GM12878 (cell line): ENCODE measurements around the gene HVCN1. TPM values are rescaled to one million over a fixed set of nuclear protein-coding genes. Genes with fewer than 3 reads are reported as not detected.

Experiments used
- ATAC-seq: fragments of 200-7000 bp; cut with Tn5 transposase; 3 replicates; pipeline ENCODE4 v1.9.1; 2020; ENCODE audit warnings: mild to moderate bottlenecking, moderate library complexity
- BruUV-seq: library from RNA; stranded (reverse); fragments of 400-500 nt; replicated peaks from 2 replicates; lab custom pipeline; 2021; lab: Mats Ljungman, UMichigan
- CTCF ChIA-PET: fragments of 300-600 bp; sonication (Branson Sonifier 250); formaldehyde crosslinking; extraction: SDS; loops from one replicate; lab custom pipeline; 2021; ENCODE audit warnings: inconsistent platforms; lab: Yijun Ruan, JAX
- POLR2A ChIA-PET: fragments of 350-600 bp; formaldehyde crosslinking; extraction: SDS; loops from one replicate; lab custom pipeline; 2021; ENCODE audit warnings: inconsistent platforms; lab: Charles Lee
- RAD21 ChIA-PET: fragments of 300-600 bp; sonication (Branson Sonifier 250); formaldehyde crosslinking; loops from one replicate; lab custom pipeline; 2023; ENCODE audit warnings: antibody characterized with exemption; ENCODE audit not compliant: unreplicated experiment; lab: Charles Lee
- SMC1A ChIA-PET: fragments of 300-600 bp; sonication (Branson Sonifier 250); formaldehyde crosslinking; loops from one replicate; lab custom pipeline; 2023; ENCODE audit not compliant: unreplicated experiment, uncharacterized antibody; lab: Charles Lee
- DNase-seq: peaks from one replicate; pipeline ENCODE4 v3.0.0-alpha.2; 2011; ENCODE audit warnings: low read depth, low spot score
- FAIRE-seq: peaks from 3 replicates; lab custom pipeline; 2011; peaks lifted over from hg19 to GRCh38; lab: Jason Lieb, UNC
- H2AFZ ChIP-seq: 2 replicates; pipeline ENCODE4 v1.6.0; 2011; ENCODE audit warnings: low read depth, low read length, control low read depth; ENCODE audit not compliant: control insufficient read depth
- H3K27ac ChIP-seq: 2 replicates; pipeline ENCODE4 v1.5.1; 2011; ENCODE audit warnings: control low read depth; ENCODE audit not compliant: control insufficient read depth, insufficient read depth
- H3K27me3 ChIP-seq, 2 experiments: replicated peaks in 1 of 2; 2 replicates each; pipeline versions ENCODE4 v1.6.0 to v1.6.1; 2011; ENCODE audit warnings: low read length in 1 of 2; ENCODE audit not compliant: control insufficient read depth in 2 of 2, insufficient read depth in 2 of 2
- H3K36me3 ChIP-seq, 2 experiments: 2 replicates each; pipeline ENCODE4 v1.5.1; 2011; ENCODE audit warnings: low read length in 1 of 2; ENCODE audit not compliant: control insufficient read depth in 2 of 2, insufficient read depth in 2 of 2
- H3K4me1 ChIP-seq: 2 replicates; pipeline ENCODE4 v1.6.1; 2011; ENCODE audit warnings: mild to moderate bottlenecking, low read length, moderate library complexity, mixed read lengths; ENCODE audit not compliant: control insufficient read depth, insufficient read depth
- H3K4me2 ChIP-seq: 2 replicates; pipeline ENCODE4 v1.6.0; 2011; ENCODE audit warnings: control low read depth; ENCODE audit not compliant: control insufficient read depth, insufficient read depth
- H3K4me3 ChIP-seq: fragments of 200-600 bp; sonication (generic); 2 replicates; pipeline ENCODE4 v1.5.1; 2016
- H3K79me2 ChIP-seq: 2 replicates; pipeline ENCODE4 v1.6.0; 2011; ENCODE audit warnings: low read length; ENCODE audit not compliant: control insufficient read depth, insufficient read depth
- H3K9ac ChIP-seq: 2 replicates; pipeline ENCODE4 v1.8.0; 2011; ENCODE audit warnings: low read length, control low read depth, mixed read lengths; ENCODE audit not compliant: control insufficient read depth, insufficient read depth
- H3K9me3 ChIP-seq: replicated peaks from 3 replicates; pipeline ENCODE4 v1.5.1; 2011; ENCODE audit warnings: mild to moderate bottlenecking, low read length; ENCODE audit not compliant: control insufficient read depth, insufficient read depth
- H4K20me1 ChIP-seq: 2 replicates; pipeline ENCODE4 v1.6.0; 2011; ENCODE audit not compliant: control insufficient read depth, insufficient read depth
- ASH2L ChIP-seq: fragments of 300-600, 200-600 bp; sonication (generic); IDR thresholded peaks from 2 replicates; pipeline ENCODE4 v1.6.1; 2017; ENCODE audit warnings: low read depth, mild to moderate bottlenecking, borderline replicate concordance
- CHD4 ChIP-seq: fragments of 200-600 bp; sonication (generic); IDR thresholded peaks from 2 replicates; pipeline ENCODE4 v1.6.1; 2016; ENCODE audit warnings: mild to moderate bottlenecking
- EED ChIP-seq: sonication (generic); IDR thresholded peaks from 2 replicates; pipeline ENCODE4 v1.6.1; 2016; ENCODE audit warnings: antibody characterized with exemption, low read depth
- EGR1 ChIP-seq, 2 experiments: IDR thresholded peaks; 1 replicate in 1 of 2; 2 replicates in 1 of 2; pipeline ENCODE4 v1.6.1; 2011 to 2012; ENCODE audit warnings: low read depth in 2 of 2, low read length in 2 of 2, borderline replicate concordance in 1 of 2, mild to moderate bottlenecking in 1 of 2, moderate library complexity in 1 of 2
- FOS ChIP-seq: IDR thresholded peaks from 3 replicates; pipeline ENCODE4 v1.6.1; 2011; ENCODE audit warnings: borderline replicate concordance; ENCODE audit not compliant: insufficient read length; ENCODE audit errors: extremely low read depth
- KAT2A ChIP-seq: conservative IDR thresholded peaks from 2 replicates; pipeline ENCODE4 v1.6.1; 2011; ENCODE audit warnings: low read depth, low read length; ENCODE audit not compliant: control insufficient read depth
- NBN ChIP-seq: fragments of 450-650 bp; IDR thresholded peaks from 2 replicates; pipeline ENCODE4 v1.6.1; 2016
- NFXL1 ChIP-seq: fragments of 450-650 bp; IDR thresholded peaks from 2 replicates; pipeline ENCODE4 v1.6.1; 2017; ENCODE audit warnings: antibody characterized with exemption, mild to moderate bottlenecking, borderline replicate concordance
- PAX8 ChIP-seq: fragments of 450-650 bp; IDR thresholded peaks from 2 replicates; pipeline ENCODE4 v1.6.1; 2017; ENCODE audit warnings: mild to moderate bottlenecking, moderate library complexity
- RAD51 ChIP-seq: fragments of 450-650 bp; IDR thresholded peaks from 2 replicates; pipeline ENCODE4 v1.6.1; 2016; ENCODE audit warnings: moderate library complexity, mild to moderate bottlenecking, inconsistent platforms
- RBBP5 ChIP-seq: fragments of 200-600 bp; sonication (generic); conservative IDR thresholded peaks from 2 replicates; pipeline ENCODE4 v1.6.1; 2016
- SIN3A ChIP-seq: IDR thresholded peaks from 2 replicates; pipeline ENCODE4 v1.6.1; 2012; ENCODE audit warnings: low read depth, low read length, improper control_type of control experiment
- SMC3 ChIP-seq: IDR thresholded peaks from 2 replicates; pipeline ENCODE4 v1.6.1; 2011; ENCODE audit warnings: low read length, improper control_type of control experiment, borderline replicate concordance
- ZNF24 ChIP-seq: fragments of 450-650 bp; IDR thresholded peaks from 2 replicates; pipeline ENCODE4 v1.6.1; 2017; ENCODE audit warnings: antibody characterized with exemption, mild to moderate bottlenecking
- WGBS: methylation state at CpG from one replicate; pipeline ENCODE4 v1.1.6; 2016; ENCODE audit warnings: low lambda C conversion rate; ENCODE audit not compliant: insufficient replicate concordance, insufficient coverage; ENCODE audit errors: missing lambda C conversion rate; 5-methylcytosine and 5-hydroxymethylcytosine counted together
- in situ Hi-C: fragments of 300-500 bp; cut with MboI; formaldehyde crosslinking; loops from 9 replicates; pipeline ENCODE4 v1.14.3; 2018; ENCODE audit warnings: mixed read lengths
- intact Hi-C: fragments of 100-400 bp; cut with micrococcal nuclease; formaldehyde crosslinking; loops from one replicate; pipeline ENCODE4 v1.14.2; 2022; ENCODE audit not compliant: unreplicated experiment
- polyA plus RNA-seq, 11 experiments: library from polyadenylated mRNA; depleted of rRNA in 4 of 11; unstranded in 6 of 11; stranded (reverse) in 5 of 11; fragments of >200 nt; fragmentation: Nextera tagmentation in 4 of 11; fragmentation: Illumina TruSeq in 1 of 11; extraction: Ambion mirVana in 4 of 11; extraction: Trizol in 1 of 11; gene quantifications; 1 replicate in 1 of 11; 2 replicates in 10 of 11; pipeline versions ENCODE4 v1.2.1 to v1.2.3, GENCODE V29; 2011 to 2016; ENCODE audit warnings: inconsistent platforms in 2 of 11, missing spikeins in 2 of 11, low read depth in 1 of 11
- total RNA-seq, 4 experiments: library from RNA; depleted of rRNA in 3 of 4; stranded (reverse); fragments of >200 nt in 3 of 4; fragmentation: Illumina TruSeq in 1 of 4; extraction: Trizol in 1 of 4; gene quantifications; 2 replicates each; pipeline versions ENCODE4 v1.2.1 to v1.2.3, GENCODE V29; 2013 to 2021
- TF ChIP-seq, protein P1 (sequence below): fragments of 450-650 bp; IDR thresholded peaks from 2 replicates; pipeline ENCODE4 v1.6.1; 2018; ENCODE audit warnings: borderline replicate concordance, mild to moderate bottlenecking; ENCODE audit not compliant: partially characterized antibody

The HVCN1 gene
- total and polyA plus RNA-seq, 10 of the 15 experiments (the other 5 are each of a cell fraction or from before 2014, with no cell fraction given): 27.8 to 181 (median 103) TPM

DNA sequence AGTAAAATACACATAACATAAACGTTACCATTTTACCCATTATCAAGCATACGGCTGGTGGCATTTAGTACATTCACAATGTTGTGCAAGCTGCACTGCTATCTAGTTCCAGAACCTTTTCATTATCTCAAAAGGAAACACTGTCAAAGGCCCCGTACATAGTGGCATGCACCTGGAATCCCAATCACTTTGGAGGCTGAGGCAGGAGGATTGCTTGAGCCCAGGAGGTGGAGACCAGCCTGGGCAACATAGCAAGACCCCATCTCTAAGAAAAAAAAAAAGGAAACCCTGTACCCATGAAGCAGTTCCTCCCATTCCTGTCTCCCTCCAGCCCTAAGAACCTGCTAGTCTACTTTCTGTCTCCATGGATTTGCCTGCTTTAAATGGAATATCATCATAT, 7.4 kb upstream of the HVCN1 start:
- Histone ChIP-seq H3K79me2 (no peaks in the 10 kb centered on the region), H3K9me3 (no peaks in the 10 kb centered on the region), H3K27ac (no peak overlapping the region), H3K4me1 (peaks cover 34% of the 10 kb centered on the region), H2AFZ (no peak overlapping the region), H3K4me2 (no peak overlapping the region), H4K20me1 (no peaks in the 10 kb centered on the region), H3K4me3 (no peak overlapping the region)
- ChIA-PET POLR2A (interaction anchor here (0.7 to 2.5 kb wide), 3 partner anchors 13 to 80 kb away, joined by 4 to 12 read pairs (median 6); no protein-coding TSS in a partner anchor), SMC1A (interaction anchor here (1.2 kb wide), 2 partner anchors 10 to 15 kb away, joined by 3 read pairs; no protein-coding TSS in a partner anchor)
- no peak for ATAC-seq
- TF ChIP-seq SMC3: no peak
- TF ChIP-seq NFXL1: no peak
- no peak for TF ChIP-seq RAD51
- TF ChIP-seq FOS: no peak
- TF ChIP-seq ASH2L: no peak
- TF ChIP-seq EED: no peak
- no peak for TF ChIP-seq NBN
- TF ChIP-seq CHD4: no peak
- no peak for TF ChIP-seq SIN3A
- TF ChIP-seq, protein P1, sequence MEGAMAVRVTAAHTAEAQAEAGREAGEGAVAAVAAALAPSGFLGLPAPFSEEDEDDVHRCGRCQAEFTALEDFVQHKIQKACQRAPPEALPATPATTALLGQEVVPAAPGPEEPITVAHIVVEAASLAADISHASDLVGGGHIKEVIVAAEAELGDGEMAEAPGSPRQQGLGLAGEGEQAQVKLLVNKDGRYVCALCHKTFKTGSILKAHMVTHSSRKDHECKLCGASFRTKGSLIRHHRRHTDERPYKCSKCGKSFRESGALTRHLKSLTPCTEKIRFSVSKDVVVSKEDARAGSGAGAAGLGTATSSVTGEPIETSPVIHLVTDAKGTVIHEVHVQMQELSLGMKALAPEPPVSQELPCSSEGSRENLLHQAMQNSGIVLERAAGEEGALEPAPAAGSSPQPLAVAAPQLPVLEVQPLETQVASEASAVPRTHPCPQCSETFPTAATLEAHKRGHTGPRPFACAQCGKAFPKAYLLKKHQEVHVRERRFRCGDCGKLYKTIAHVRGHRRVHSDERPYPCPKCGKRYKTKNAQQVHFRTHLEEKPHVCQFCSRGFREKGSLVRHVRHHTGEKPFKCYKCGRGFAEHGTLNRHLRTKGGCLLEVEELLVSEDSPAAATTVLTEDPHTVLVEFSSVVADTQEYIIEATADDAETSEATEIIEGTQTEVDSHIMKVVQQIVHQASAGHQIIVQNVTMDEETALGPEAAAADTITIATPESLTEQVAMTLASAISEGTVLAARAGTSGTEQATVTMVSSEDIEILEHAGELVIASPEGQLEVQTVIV: no peak
- TF ChIP-seq KAT2A: no peak
- TF ChIP-seq PAX8: no peak
- no peak for TF ChIP-seq EGR1 (IDR thresholded peaks at IDR 0.05; ENCODE audit: borderline replicate concordance in 1 of 2, low read depth in 2 of 2, low read length in 2 of 2)
- TF ChIP-seq ZNF24: no peak
- TF ChIP-seq RBBP5: no peak
- TF ChIP-seq, all 136 proteins: peak for 0
- WGBS: 84% methylated on average over 3 of the region's 3 CpGs
- CTCF ChIA-PET: interaction anchor here (0.9 to 1.5 kb wide), 3 partner anchors 28 to 94 kb away, joined by 4 to 6 read pairs (median 4); no protein-coding TSS in a partner anchor
- H3K36me3 ChIP-seq: no peaks in the 10 kb centered on the region
- in situ Hi-C loops: loop anchor here (5.0 kb wide), 1 partner anchor 79 kb away; no protein-coding TSS in a partner anchor
- RAD21 ChIA-PET: no interaction called here
- FAIRE-seq: no peak
- no TSS peak for BruUV-seq
- intact Hi-C loops: loop anchor here (5.0 kb wide), 2 partner anchors 191 to 229 kb away; partner anchors contain the start of genes FAM216A and GPN3
- no peak for DNase-seq
- H3K27me3 ChIP-seq: no peaks in the 10 kb centered on the region
- H3K9ac ChIP-seq: no peak overlapping the region
